ENCODE results near the gene TRAF7.

The TRAF7 gene

GRCh38 chr16:2175454-2175853, 19.9 kb downstream of the TRAF7 start:
- Histone ChIP-seq H3K14ac (ENCODE audit: low read length) (no peak overlapping the region), H3K36me3 (ENCODE audit: control insufficient read depth in 1 of 2, insufficient read depth in 2 of 2, low read length in 2 of 2) (peaks cover 66 to 71% of the 10 kb centered on the region in 2 experiments), H4K12ac (ENCODE audit: low read depth, low read length) (no peak overlapping the region), H3K79me2 (ENCODE audit: control insufficient read depth, insufficient read depth, low read length, poor library complexity) (no peaks in the 10 kb centered on the region), H3K79me1 (ENCODE audit: low read length) (no peaks in the 10 kb centered on the region), H3K4ac (ENCODE audit: low read depth, low read length) (no peak overlapping the region), H3K4me3 (ENCODE audit: low read depth, low read length) (no peak overlapping the region), H4K8ac (ENCODE audit: low read depth, low read length) (no peak overlapping the region), H2BK12ac (ENCODE audit: low read length) (no peak overlapping the region), H3K27ac (ENCODE audit: low read depth, low read length) (no peak overlapping the region), H3K9me3 (ENCODE audit: insufficient read depth, low read depth, low read length) (peaks cover 8% of the 10 kb centered on the region), H3K4me1 (ENCODE audit: control insufficient read depth in 1 of 2, insufficient read depth in 2 of 2, low read length in 2 of 2) (no peaks in the 10 kb centered on the region), H3K27me3 (ENCODE audit: insufficient read depth, low read length) (no peaks in the 10 kb centered on the region), H3K23ac (ENCODE audit: low read length) (no peak overlapping the region), H2BK120ac (ENCODE audit: insufficient read depth, low read length, poor library complexity) (no peak overlapping the region), H2AK5ac (ENCODE audit: low read length) (no peak overlapping the region), H3K4me2 (ENCODE audit: low read length) (no peak overlapping the region), H3K9ac (ENCODE audit: low read length) (no peak overlapping the region), H4K91ac (ENCODE audit: low read depth, low read length) (no peak overlapping the region), H3K18ac (ENCODE audit: low read length) (no peak overlapping the region), H2AFZ (ENCODE audit: insufficient read depth, low read length, poor library complexity) (no peak overlapping the region), H2BK5ac (ENCODE audit: low read depth, low read length, poor library complexity) (no peak overlapping the region)
- no peak for DNase-seq
- WGBS (ENCODE audit: extremely low coverage, insufficient coverage, insufficient read length): no CpG with 5 or more reads among the region's 10 CpGs

- Histone ChIP-seq H3K9me3 (ENCODE audit: insufficient read depth, low read depth, low read length) (peaks cover 8% of the 10 kb centered on the region), H2AK5ac (ENCODE audit: low read length) (no peak overlapping the region), H2BK5ac (ENCODE audit: low read depth, low read length, poor library complexity) (no peak overlapping the region), H3K18ac (ENCODE audit: low read length) (no peak overlapping the region), H3K4me3 (ENCODE audit: low read depth, low read length) (no peak overlapping the region), H2BK12ac (ENCODE audit: low read length) (no peak overlapping the region), H3K23ac (ENCODE audit: low read length) (no peak overlapping the region), H3K4me1 (ENCODE audit: control insufficient read depth in 1 of 2, insufficient read depth in 2 of 2, low read length in 2 of 2) (no peaks in the 10 kb centered on the region), H3K14ac (ENCODE audit: low read length) (no peak overlapping the region), H3K79me2 (ENCODE audit: control insufficient read depth, insufficient read depth, low read length, poor library complexity) (no peaks in the 10 kb centered on the region), H3K79me1 (ENCODE audit: low read length) (no peaks in the 10 kb centered on the region), H4K8ac (ENCODE audit: low read depth, low read length) (no peak overlapping the region), H2BK120ac (ENCODE audit: insufficient read depth, low read length, poor library complexity) (no peak overlapping the region), H3K27me3 (ENCODE audit: insufficient read depth, low read length) (no peaks in the 10 kb centered on the region), H3K36me3 (ENCODE audit: control insufficient read depth in 1 of 2, insufficient read depth in 2 of 2, low read length in 2 of 2) (peaks cover 60 to 65% of the 10 kb centered on the region in 2 experiments), H3K27ac (ENCODE audit: low read depth, low read length) (no peak overlapping the region), H3K4ac (ENCODE audit: low read depth, low read length) (no peak overlapping the region), H4K12ac (ENCODE audit: low read depth, low read length) (no peak overlapping the region), H2AFZ (ENCODE audit: insufficient read depth, low read length, poor library complexity) (no peak overlapping the region), H3K9ac (ENCODE audit: low read length) (no peak overlapping the region), H4K91ac (ENCODE audit: low read depth, low read length) (no peak overlapping the region), H3K4me2 (ENCODE audit: low read length) (no peak overlapping the region)
- no peak for DNase-seq
- no CpG with 5 or more reads among the region's 23 CpGs for WGBS (ENCODE audit: extremely low coverage, insufficient coverage, insufficient read length)
Observed at GRCh38 chr16:2176047-2176446, 20.5 kb downstream of the TRAF7 start.

GRCh38 chr16:2177101-2177500, 21.5 kb downstream of the TRAF7 start:
- Histone ChIP-seq H3K18ac (ENCODE audit: low read length) (no peak overlapping the region), H4K12ac (ENCODE audit: low read depth, low read length) (no peak overlapping the region), H2BK5ac (ENCODE audit: low read depth, low read length, poor library complexity) (no peak overlapping the region), H3K4me1 (ENCODE audit: control insufficient read depth in 1 of 2, insufficient read depth in 2 of 2, low read length in 2 of 2) (no peaks in the 10 kb centered on the region), H3K9me3 (ENCODE audit: insufficient read depth, low read depth, low read length) (peaks cover 6% of the 10 kb centered on the region), H3K27me3 (ENCODE audit: insufficient read depth, low read length) (no peaks in the 10 kb centered on the region), H4K8ac (ENCODE audit: low read depth, low read length) (no peak overlapping the region), H3K79me1 (ENCODE audit: low read length) (no peaks in the 10 kb centered on the region), H3K36me3 (ENCODE audit: control insufficient read depth in 1 of 2, insufficient read depth in 2 of 2, low read length in 2 of 2) (peaks cover 50 to 55% of the 10 kb centered on the region in 2 experiments), H3K23ac (ENCODE audit: low read length) (no peak overlapping the region), H2AFZ (ENCODE audit: insufficient read depth, low read length, poor library complexity) (no peak overlapping the region), H3K27ac (ENCODE audit: low read depth, low read length) (no peak overlapping the region), H2BK120ac (ENCODE audit: insufficient read depth, low read length, poor library complexity) (no peak overlapping the region), H3K4me2 (ENCODE audit: low read length) (no peak overlapping the region), H2AK5ac (ENCODE audit: low read length) (no peak overlapping the region), H3K79me2 (ENCODE audit: control insufficient read depth, insufficient read depth, low read length, poor library complexity) (no peaks in the 10 kb centered on the region), H4K91ac (ENCODE audit: low read depth, low read length) (no peak overlapping the region), H3K9ac (ENCODE audit: low read length) (no peak overlapping the region), H3K4ac (ENCODE audit: low read depth, low read length) (no peak overlapping the region), H2BK12ac (ENCODE audit: low read length) (no peak overlapping the region), H3K4me3 (ENCODE audit: low read depth, low read length) (no peak overlapping the region), H3K14ac (ENCODE audit: low read length) (no peak overlapping the region)
- no peak for DNase-seq
- WGBS (ENCODE audit: extremely low coverage, insufficient coverage, insufficient read length): no CpG with 5 or more reads among the region's 18 CpGs

- no peak overlapping the region for H3K23ac ChIP-seq (ENCODE audit: low read length)
- H2BK5ac ChIP-seq (ENCODE audit: low read depth, low read length, poor library complexity): no peak overlapping the region
- H3K27ac ChIP-seq (ENCODE audit: low read depth, low read length): no peak overlapping the region
- H3K4ac ChIP-seq (ENCODE audit: low read depth, low read length): no peak overlapping the region
- no peaks in the 10 kb centered on the region for H3K79me1 ChIP-seq (ENCODE audit: low read length)
- no peak overlapping the region for H2BK120ac ChIP-seq (ENCODE audit: insufficient read depth, low read length, poor library complexity)
- H3K4me3 ChIP-seq (ENCODE audit: low read depth, low read length): peak overlapping the region; percentile 25
- no peak overlapping the region for H3K9ac ChIP-seq (ENCODE audit: low read length)
- no CpG with 5 or more reads among the region's 20 CpGs for WGBS (ENCODE audit: extremely low coverage, insufficient coverage, insufficient read length)
- no peak overlapping the region for H4K8ac ChIP-seq (ENCODE audit: low read depth, low read length)
- H4K91ac ChIP-seq (ENCODE audit: low read depth, low read length): no peak overlapping the region
- H3K18ac ChIP-seq (ENCODE audit: low read length): no peak overlapping the region
- no peak overlapping the region for H3K4me2 ChIP-seq (ENCODE audit: low read length)
- H2AFZ ChIP-seq (ENCODE audit: insufficient read depth, low read length, poor library complexity): no peak overlapping the region
- H3K27me3 ChIP-seq (ENCODE audit: insufficient read depth, low read length): no peaks in the 10 kb centered on the region
- no peak overlapping the region for H4K12ac ChIP-seq (ENCODE audit: low read depth, low read length)
- no peak overlapping the region for H2BK12ac ChIP-seq (ENCODE audit: low read length)
- no peaks in the 10 kb centered on the region for H3K4me1 ChIP-seq (ENCODE audit: control insufficient read depth in 1 of 2, insufficient read depth in 2 of 2, low read length in 2 of 2)
- H3K14ac ChIP-seq (ENCODE audit: low read length): no peak overlapping the region
- H3K36me3 ChIP-seq (ENCODE audit: control insufficient read depth in 1 of 2, insufficient read depth in 2 of 2, low read length in 2 of 2): peaks cover 48 to 51% of the 10 kb centered on the region in 2 experiments
- no peak overlapping the region for H2AK5ac ChIP-seq (ENCODE audit: low read length)
- no peaks in the 10 kb centered on the region for H3K79me2 ChIP-seq (ENCODE audit: control insufficient read depth, insufficient read depth, low read length, poor library complexity)
- DNase-seq: no peak
- peaks cover 6% of the 10 kb centered on the region for H3K9me3 ChIP-seq (ENCODE audit: insufficient read depth, low read depth, low read length)
Observed at GRCh38 chr16:2177561-2177960, 22.0 kb downstream of the TRAF7 start.
